Measurements from ENCODE around the gene FAM20A.
"Not testable (repeated sequence)": the region's sequence is repeated elsewhere in the genome, so short reads cannot be mapped to it uniquely, and the experiment has no call there.

GRCh38 chr17:68517605-68518004 lies 83.6 kb downstream of the FAM20A start:
- TF ChIP-seq CTCF (IDR thresholded peaks at IDR 0.05 in 2 of 3, conservative IDR thresholded peaks at IDR 0.05 in 1 of 3; ENCODE audit: borderline replicate concordance in 1 of 3, insufficient read depth in 1 of 3, low read depth in 2 of 3, low read length in 2 of 3); POLR2AphosphoS5 (IDR thresholded peaks at IDR 0.05; ENCODE audit: low read depth, low read length); ATF3 (IDR thresholded peaks at IDR 0.05); EGR1 (IDR thresholded peaks at IDR 0.05; ENCODE audit: low read depth); POLR2A (IDR thresholded peaks at IDR 0.05; ENCODE audit: borderline replicate concordance, extremely low read depth, insufficient read depth, insufficient read length); CEBPB (IDR thresholded peaks at IDR 0.05; ENCODE audit: low read depth); ZBTB33 (IDR thresholded peaks at IDR 0.05; ENCODE audit: extremely low read depth, insufficient replicate concordance, low read length); ELF1 (IDR thresholded peaks at IDR 0.05; ENCODE audit: borderline replicate concordance, low read depth); EZH2 (IDR thresholded peaks at IDR 0.05); MAX (IDR thresholded peaks at IDR 0.05): not testable (repeated sequence)

All from HCT116 (cell line).